Neuronal stem cell (in vitro differentiated cells): ENCODE measurements around the gene VAPB. TPM values are rescaled to one million over a fixed set of nuclear protein-coding genes. Genes with fewer than 3 reads are reported as not detected.

ENCODE experiments used
- DNase-seq: peaks from one replicate; pipeline ENCODE4 v3.0.0-alpha.2; 2013; ENCODE audit warnings: low spot score
- H2AFZ ChIP-seq: one replicate; pipeline ENCODE4 v1.6.1; 2013; ENCODE audit warnings: mild to moderate bottlenecking, low read length, inconsistent platforms
- H2AK5ac ChIP-seq: 2 replicates; pipeline ENCODE4 v1.6.1; 2013; ENCODE audit warnings: low read depth, mild to moderate bottlenecking, inconsistent platforms, low read length, moderate library complexity, mixed read lengths
- H2BK120ac ChIP-seq: 2 replicates; pipeline ENCODE4 v1.6.1; 2013; ENCODE audit warnings: low read depth, mild to moderate bottlenecking, inconsistent platforms, low read length, moderate library complexity, mixed read lengths
- H2BK12ac ChIP-seq: one replicate; pipeline ENCODE4 v1.6.1; 2013; ENCODE audit warnings: low read length, inconsistent platforms
- H2BK15ac ChIP-seq: 2 replicates; pipeline ENCODE4 v1.6.1; 2013; ENCODE audit warnings: mild to moderate bottlenecking, low read length, inconsistent platforms, mixed read lengths
- H2BK5ac ChIP-seq: one replicate; pipeline ENCODE4 v1.6.1; 2013; ENCODE audit warnings: inconsistent platforms, mild to moderate bottlenecking, low read length, moderate library complexity
- H3K14ac ChIP-seq: one replicate; pipeline ENCODE4 v1.6.1; 2013; ENCODE audit warnings: low read length, inconsistent platforms
- H3K18ac ChIP-seq: 2 replicates; pipeline ENCODE4 v1.6.1; 2013; ENCODE audit warnings: low read length, inconsistent platforms
- H3K23ac ChIP-seq: 2 replicates; pipeline ENCODE4 v1.6.1; 2013; ENCODE audit warnings: low read depth, mild to moderate bottlenecking, mixed read lengths, low read length, inconsistent platforms; ENCODE audit not compliant: poor library complexity
- H3K27ac ChIP-seq: replicated peaks from 3 replicates; pipeline ENCODE4 v1.5.1; 2013; ENCODE audit warnings: low read length, inconsistent platforms
- H3K27me3 ChIP-seq, 3 experiments: 2 replicates each; pipeline ENCODE4 v1.6.1; 2013; ENCODE audit warnings: low read length in 3 of 3, mild to moderate bottlenecking in 2 of 3, inconsistent platforms in 1 of 3, low read depth in 1 of 3, mixed read lengths in 1 of 3, moderate library complexity in 1 of 3; ENCODE audit not compliant: control insufficient read depth in 3 of 3, insufficient read depth in 3 of 3
- H3K36me3 ChIP-seq, 2 donors: replicated peaks in 1 of 2; 2 replicates each; pipeline ENCODE4 v1.6.1; 2013; ENCODE audit warnings: low read length in 2 of 2; ENCODE audit not compliant: control insufficient read depth in 2 of 2, insufficient read depth in 2 of 2
- H3K4ac ChIP-seq: 2 replicates; pipeline ENCODE4 v1.6.1; 2013; ENCODE audit warnings: inconsistent platforms, mild to moderate bottlenecking, low read length, moderate library complexity
- H3K4me1 ChIP-seq, 2 donors: 1 replicate in 1 of 2; 2 replicates in 1 of 2; pipeline ENCODE4 v1.6.1; 2013; ENCODE audit warnings: low read length in 2 of 2, low read depth in 1 of 2; ENCODE audit not compliant: control insufficient read depth in 2 of 2, insufficient read depth in 1 of 2
- H3K4me2 ChIP-seq: one replicate; pipeline ENCODE4 v1.6.1; 2013; ENCODE audit warnings: mild to moderate bottlenecking, low read length, inconsistent platforms; ENCODE audit not compliant: insufficient read depth, poor library complexity, severe bottlenecking
- H3K4me3 ChIP-seq, 2 donors: 2 replicates each; pipeline ENCODE4 v1.5.1; 2013; ENCODE audit warnings: low read length in 2 of 2, mild to moderate bottlenecking in 2 of 2, inconsistent platforms in 1 of 2, moderate library complexity in 1 of 2
- H3K79me1 ChIP-seq: one replicate; pipeline ENCODE4 v1.6.1; 2013; ENCODE audit warnings: low read depth, mild to moderate bottlenecking, inconsistent platforms, low read length, moderate library complexity
- H3K9ac ChIP-seq: one replicate; pipeline ENCODE4 v1.6.1; 2013; ENCODE audit warnings: mild to moderate bottlenecking, low read depth, low read length, inconsistent platforms; ENCODE audit not compliant: poor library complexity
- H3K9me3 ChIP-seq, 2 donors: replicated peaks in 1 of 2; 2 replicates each; pipeline versions ENCODE3 to v1.6.1; 2013; ENCODE audit warnings: low read length in 2 of 2, mild to moderate bottlenecking in 2 of 2, inconsistent platforms in 1 of 2, low read depth in 1 of 2, mixed read lengths in 1 of 2, moderate library complexity in 1 of 2; ENCODE audit not compliant: control insufficient read depth in 2 of 2, insufficient read depth in 1 of 2
- H4K8ac ChIP-seq: one replicate; pipeline ENCODE4 v1.6.1; 2013; ENCODE audit warnings: low read depth, mild to moderate bottlenecking, inconsistent platforms, low read length, moderate library complexity
- H4K91ac ChIP-seq: one replicate; pipeline ENCODE4 v1.6.1; 2013; ENCODE audit warnings: low read length, low read depth, mild to moderate bottlenecking, inconsistent platforms; ENCODE audit not compliant: poor library complexity
- WGBS, 2 donors: extraction: QIAGEN DNeasy Blood & Tissue Kit; methylation state at CpG; one replicate each; pipeline ENCODE4 v1.1.7; 2013; ENCODE audit warnings: missing lambda C conversion rate in 2 of 2, mixed read lengths in 1 of 2; ENCODE audit not compliant: insufficient read length in 2 of 2, insufficient replicate concordance in 1 of 2; ENCODE audit errors: extremely low coverage in 2 of 2; 5-methylcytosine and 5-hydroxymethylcytosine counted together
- polyA plus RNA-seq, 2 experiments: library from polyadenylated mRNA; stranded (reverse); fragments of 200-250 nt; gene quantifications; one replicate each; pipeline ENCODE4 v1.2.3, GENCODE V29; 2013

The VAPB gene
- 33.3 TPM for polyA plus RNA-seq (2013, experiment 1 of 2)
- 33.3 TPM for polyA plus RNA-seq (2013, experiment 2 of 2)

GRCh38 chr20:58388882-58389323 is at the start of gene VAPB:
Gene VAPB, plus strand, starts transcription at chr20:58389229. Its CDS starts 231 bp downstream, at chr20:58389460.
- no peaks in the 10 kb centered on the region for H3K9me3 ChIP-seq
- peak within 1 kb of the TSS; percentile 90 for H3K23ac ChIP-seq
- peak within 1 kb of the TSS; percentile 98 for H3K9ac ChIP-seq
- peaks cover 12% of the 10 kb centered on the region for H3K79me1 ChIP-seq
- no peak within 1 kb of the TSS for H4K91ac ChIP-seq
- H3K27me3 ChIP-seq = no peaks in the 10 kb centered on the region
- peak within 1 kb of the TSS; percentile 57 for H4K8ac ChIP-seq
- peak within 1 kb of the TSS; percentile 90 to 98 for H3K4me3 ChIP-seq
- WGBS, 2 donors = no CpG with 5 or more reads among the region's 51 CpGs
- peak within 1 kb of the TSS; percentile 69 for H3K4me2 ChIP-seq
- H2AFZ ChIP-seq = peak within 1 kb of the TSS; percentile 95
- H3K18ac ChIP-seq = peak within 1 kb of the TSS; percentile 100
- H2BK12ac ChIP-seq = no peak within 1 kb of the TSS
- peak within 1 kb of the TSS; percentile 56 for H2BK15ac ChIP-seq
- peak within 1 kb of the TSS; percentile 66 for H2AK5ac ChIP-seq
- peaks cover 9 to 42% of the 10 kb centered on the region in 2 donors for H3K36me3 ChIP-seq
- no peak within 1 kb of the TSS for H2BK120ac ChIP-seq
- peak within 1 kb of the TSS; percentile 67 for H3K4ac ChIP-seq
- peak within 1 kb of the TSS; percentile 60 for H3K27ac ChIP-seq
- H3K4me1 ChIP-seq = peaks cover 11 to 12% of the 10 kb centered on the region in 2 donors
- peak; percentile 94 for DNase-seq
- peak within 1 kb of the TSS; percentile 88 for H2BK5ac ChIP-seq
- peak within 1 kb of the TSS; percentile 92 for H3K14ac ChIP-seq

- H3K4me2 ChIP-seq = no peak overlapping the region
- no peak overlapping the region for H4K8ac ChIP-seq
- no peak overlapping the region for H3K27ac ChIP-seq
- peaks cover 0 to 3% of the 10 kb centered on the region in 2 donors for H3K4me1 ChIP-seq
- no peaks in the 10 kb centered on the region for H3K9me3 ChIP-seq
- H3K79me1 ChIP-seq = no peaks in the 10 kb centered on the region
- H4K91ac ChIP-seq = no peak overlapping the region
- no peak overlapping the region for H2BK5ac ChIP-seq
- no peak overlapping the region for H3K9ac ChIP-seq
- H3K4ac ChIP-seq = no peak overlapping the region
- H3K18ac ChIP-seq = no peak overlapping the region
- H3K14ac ChIP-seq = no peak overlapping the region
- H3K4me3 ChIP-seq = no peak overlapping the region
- DNase-seq = no peak
- H3K23ac ChIP-seq = no peak overlapping the region
- H3K27me3 ChIP-seq = no peaks in the 10 kb centered on the region
- no peak overlapping the region for H2AK5ac ChIP-seq
- no peak overlapping the region for H2BK12ac ChIP-seq
- no CpG with 5 or more reads among the region's 6 CpGs for WGBS, 2 donors
- no peak overlapping the region for H2AFZ ChIP-seq
- H3K36me3 ChIP-seq = peaks cover 2 to 8% of the 10 kb centered on the region in 2 donors
- no peak overlapping the region for H2BK120ac ChIP-seq
- H2BK15ac ChIP-seq = no peak overlapping the region
Measured at GRCh38 chr20:58339741-58340140, 49.3 kb upstream of the VAPB start.

GRCh38 chr20:58340151-58340550 is 48.9 kb upstream of the VAPB start:
- no peak for DNase-seq
- no CpG with 5 or more reads among the region's 4 CpGs for WGBS, 2 donors

GRCh38 chr20:58340853-58341252 is 48.2 kb upstream of the VAPB start:
- Histone ChIP-seq H3K36me3 (peaks cover 8 to 19% of the 10 kb centered on the region in 2 donors), H3K9me3 (no peaks in the 10 kb centered on the region), H3K27me3 (no peaks in the 10 kb centered on the region), H3K14ac (no peak overlapping the region), H4K91ac (no peak overlapping the region), H3K4ac (no peak overlapping the region), H3K9ac (no peak overlapping the region), H3K27ac (no peak overlapping the region), H3K79me1 (peaks cover 4% of the 10 kb centered on the region), H2BK15ac (no peak overlapping the region), H3K4me3 (no peak overlapping the region), H3K4me1 (peaks cover 0 to 3% of the 10 kb centered on the region in 2 donors), H2BK120ac (no peak overlapping the region), H3K23ac (no peak overlapping the region), H2AK5ac (no peak overlapping the region), H3K4me2 (no peak overlapping the region), H2AFZ (no peak overlapping the region), H2BK12ac (no peak overlapping the region), H4K8ac (no peak overlapping the region), H3K18ac (no peak overlapping the region), H2BK5ac (no peak overlapping the region)
- DNase-seq = no peak
- WGBS, 2 donors = no CpG with 5 or more reads among the region's 2 CpGs

More at GRCh38 chr20:58340151-58340550, 48.9 kb upstream of the VAPB start:
- no peak overlapping the region for H3K14ac ChIP-seq
- H2BK5ac ChIP-seq = no peak overlapping the region
- no peak overlapping the region for H4K8ac ChIP-seq
- peaks cover 0 to 3% of the 10 kb centered on the region in 2 donors for H3K4me1 ChIP-seq
- H3K27ac ChIP-seq = no peak overlapping the region
- H4K91ac ChIP-seq = no peak overlapping the region
- H2BK12ac ChIP-seq = no peak overlapping the region
- H2BK15ac ChIP-seq = no peak overlapping the region
- no peaks in the 10 kb centered on the region for H3K27me3 ChIP-seq
- H3K9ac ChIP-seq = no peak overlapping the region
- H3K4me3 ChIP-seq = no peak overlapping the region
- H3K79me1 ChIP-seq = no peaks in the 10 kb centered on the region
- H3K4me2 ChIP-seq = no peak overlapping the region
- no peaks in the 10 kb centered on the region for H3K9me3 ChIP-seq
- peaks cover 2 to 12% of the 10 kb centered on the region in 2 donors for H3K36me3 ChIP-seq
- no peak overlapping the region for H3K18ac ChIP-seq
- no peak overlapping the region for H2AFZ ChIP-seq
- H2BK120ac ChIP-seq = no peak overlapping the region
- H3K4ac ChIP-seq = no peak overlapping the region
- no peak overlapping the region for H3K23ac ChIP-seq
- no peak overlapping the region for H2AK5ac ChIP-seq
